Neural progenitor cell (in vitro differentiated cells): Measurements from ENCODE around the gene PPP1R16B. TPM values are rescaled to one million over a fixed set of nuclear protein-coding genes. Genes with fewer than 3 reads are reported as not detected.

Experiments used
- DNase-seq: peaks from one replicate; pipeline ENCODE4 v3.0.0-alpha.2; 2016; ENCODE audit warnings: low spot score
- H2AFZ ChIP-seq: fragments of 200-600 bp; sonication (generic); replicated peaks from 2 replicates; pipeline ENCODE4 v1.6.1; 2016; ENCODE audit warnings: antibody characterized with exemption
- H3F3A ChIP-seq: fragments of 200-600 bp; sonication (generic); 2 replicates; pipeline ENCODE4 v1.6.1; 2016; ENCODE audit warnings: antibody characterized with exemption, low read depth
- H3K27ac ChIP-seq: fragments of 200-600 bp; sonication (generic); 2 replicates; pipeline ENCODE4 v1.5.1; 2016; ENCODE audit warnings: mild to moderate bottlenecking
- H3K27me3 ChIP-seq: fragments of 200-600 bp; sonication (generic); 2 replicates; pipeline ENCODE4 v1.6.1; 2016; ENCODE audit warnings: mild to moderate bottlenecking, moderate library complexity
- H3K36me3 ChIP-seq: fragments of 200-600 bp; sonication (generic); 2 replicates; pipeline ENCODE4 v1.5.1; 2016
- H3K4me1 ChIP-seq: fragments of 200-600 bp; sonication (generic); 2 replicates; pipeline ENCODE4 v1.6.1; 2016; ENCODE audit warnings: mixed run types
- H3K4me2 ChIP-seq: fragments of 200-600 bp; sonication (generic); 2 replicates; pipeline ENCODE4 v1.6.1; 2016
- H3K4me3 ChIP-seq: fragments of 200-600 bp; sonication (generic); 2 replicates; pipeline ENCODE4 v1.5.1; 2016
- H3K79me2 ChIP-seq: fragments of 200-600 bp; sonication (generic); 2 replicates; pipeline ENCODE4 v1.6.1; 2016; ENCODE audit warnings: low read depth
- H3K9ac ChIP-seq: fragments of 200-600 bp; sonication (generic); 2 replicates; pipeline ENCODE4 v1.6.1; 2016
- H3K9me3 ChIP-seq: fragments of 200-600 bp; sonication (generic); 2 replicates; pipeline ENCODE4 v1.5.1; 2016; ENCODE audit warnings: low read depth
- H4K20me1 ChIP-seq: fragments of 200-600 bp; sonication (generic); 2 replicates; pipeline ENCODE4 v1.6.1; 2016; ENCODE audit warnings: low read depth
- H3K27ac Mint-ChIP-seq: 3 replicates; pipeline ENCODE4 v1.8.0; 2021; ENCODE audit warnings: mixed read lengths
- H3K27me3 Mint-ChIP-seq: 2 replicates; pipeline ENCODE4 v1.8.0; 2022; ENCODE audit warnings: low read depth, mild to moderate bottlenecking, inconsistent platforms, moderate library complexity, mixed read lengths; ENCODE audit not compliant: insufficient read depth
- H3K36me3 Mint-ChIP-seq: 3 replicates; pipeline ENCODE4 v1.8.0; 2021; ENCODE audit warnings: mixed read lengths
- H3K4me1 Mint-ChIP-seq: 3 replicates; pipeline ENCODE4 v1.8.0; 2021; ENCODE audit warnings: mixed read lengths
- H3K4me3 Mint-ChIP-seq: 3 replicates; pipeline ENCODE4 v1.8.0; 2021; ENCODE audit warnings: mild to moderate bottlenecking, moderate library complexity, mixed read lengths
- H3K9me3 Mint-ChIP-seq: 3 replicates; pipeline ENCODE4 v1.8.0; 2020; ENCODE audit warnings: mixed read lengths
- EZH2 ChIP-seq: fragments of 200-600 bp; sonication (generic); IDR thresholded peaks from 2 replicates; pipeline ENCODE4 v1.6.1; 2017; ENCODE audit warnings: antibody characterized with exemption, mild to moderate bottlenecking, moderate library complexity
- EZH2phosphoT487 ChIP-seq: fragments of 200-600 bp; sonication (generic); IDR thresholded peaks from 2 replicates; pipeline ENCODE4 v1.6.1; 2017; ENCODE audit warnings: antibody characterized with exemption
- total RNA-seq: library from RNA; depleted of rRNA; stranded (reverse); fragments of >200 nt; gene quantifications from 2 replicates; pipeline ENCODE4 v1.2.3, GENCODE V29; 2015; ENCODE audit warnings: low replicate concordance
- TF ChIP-seq, protein P1 (sequence below): fragments of 200-600 bp; sonication (generic); IDR thresholded peaks from 2 replicates; pipeline ENCODE4 v1.5.1; 2017; ENCODE audit warnings: antibody characterized with exemption, mild to moderate bottlenecking

PPP1R16B gene
- total RNA-seq, 1 donor from 2014 or later = 0.95 TPM

DNA sequence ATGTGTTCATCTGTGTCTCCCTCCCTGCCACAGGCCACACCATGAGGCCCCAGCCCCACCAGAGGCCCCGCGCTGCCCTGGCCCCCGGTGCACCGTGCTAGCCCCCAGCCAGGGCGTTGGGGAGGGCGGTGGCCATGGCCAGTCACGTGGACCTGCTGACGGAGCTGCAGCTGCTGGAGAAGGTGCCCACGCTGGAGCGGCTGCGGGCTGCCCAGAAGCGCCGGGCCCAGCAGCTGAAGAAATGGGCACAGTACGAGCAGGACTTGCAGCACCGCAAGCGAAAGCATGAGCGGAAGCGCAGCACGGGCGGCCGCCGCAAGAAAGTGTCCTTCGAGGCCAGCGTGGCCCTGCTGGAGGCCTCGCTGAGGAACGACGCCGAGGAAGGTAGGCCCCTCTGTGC lies 30.3 kb downstream of the PPP1R16B start:
- no peaks in the 10 kb centered on the region for H3F3A ChIP-seq
- H3K4me3 Mint-ChIP-seq = no peak overlapping the region
- H3K4me1 Mint-ChIP-seq = no peaks in the 10 kb centered on the region
- H3K27ac ChIP-seq = no peak overlapping the region
- DNase-seq = no peak
- no peaks in the 10 kb centered on the region for H3K36me3 Mint-ChIP-seq
- H3K27ac Mint-ChIP-seq = no peak overlapping the region
- H3K79me2 ChIP-seq = no peaks in the 10 kb centered on the region
- no peaks in the 10 kb centered on the region for H3K36me3 ChIP-seq
- H3K9me3 ChIP-seq = no peaks in the 10 kb centered on the region
- no peak for TF ChIP-seq EZH2
- TF ChIP-seq EZH2phosphoT487 = no peak
- TF ChIP-seq, protein P1, sequence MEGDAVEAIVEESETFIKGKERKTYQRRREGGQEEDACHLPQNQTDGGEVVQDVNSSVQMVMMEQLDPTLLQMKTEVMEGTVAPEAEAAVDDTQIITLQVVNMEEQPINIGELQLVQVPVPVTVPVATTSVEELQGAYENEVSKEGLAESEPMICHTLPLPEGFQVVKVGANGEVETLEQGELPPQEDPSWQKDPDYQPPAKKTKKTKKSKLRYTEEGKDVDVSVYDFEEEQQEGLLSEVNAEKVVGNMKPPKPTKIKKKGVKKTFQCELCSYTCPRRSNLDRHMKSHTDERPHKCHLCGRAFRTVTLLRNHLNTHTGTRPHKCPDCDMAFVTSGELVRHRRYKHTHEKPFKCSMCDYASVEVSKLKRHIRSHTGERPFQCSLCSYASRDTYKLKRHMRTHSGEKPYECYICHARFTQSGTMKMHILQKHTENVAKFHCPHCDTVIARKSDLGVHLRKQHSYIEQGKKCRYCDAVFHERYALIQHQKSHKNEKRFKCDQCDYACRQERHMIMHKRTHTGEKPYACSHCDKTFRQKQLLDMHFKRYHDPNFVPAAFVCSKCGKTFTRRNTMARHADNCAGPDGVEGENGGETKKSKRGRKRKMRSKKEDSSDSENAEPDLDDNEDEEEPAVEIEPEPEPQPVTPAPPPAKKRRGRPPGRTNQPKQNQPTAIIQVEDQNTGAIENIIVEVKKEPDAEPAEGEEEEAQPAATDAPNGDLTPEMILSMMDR = no peak
- H3K4me1 ChIP-seq = no peaks in the 10 kb centered on the region
- H3K27me3 Mint-ChIP-seq = peaks cover 3% of the 10 kb centered on the region
- no peak overlapping the region for H3K4me3 ChIP-seq
- no peak overlapping the region for H2AFZ ChIP-seq
- no peak overlapping the region for H3K9ac ChIP-seq
- no peaks in the 10 kb centered on the region for H3K27me3 ChIP-seq
- H3K9me3 Mint-ChIP-seq = no peaks in the 10 kb centered on the region
- H4K20me1 ChIP-seq = no peaks in the 10 kb centered on the region
- no peak overlapping the region for H3K4me2 ChIP-seq

DNA sequence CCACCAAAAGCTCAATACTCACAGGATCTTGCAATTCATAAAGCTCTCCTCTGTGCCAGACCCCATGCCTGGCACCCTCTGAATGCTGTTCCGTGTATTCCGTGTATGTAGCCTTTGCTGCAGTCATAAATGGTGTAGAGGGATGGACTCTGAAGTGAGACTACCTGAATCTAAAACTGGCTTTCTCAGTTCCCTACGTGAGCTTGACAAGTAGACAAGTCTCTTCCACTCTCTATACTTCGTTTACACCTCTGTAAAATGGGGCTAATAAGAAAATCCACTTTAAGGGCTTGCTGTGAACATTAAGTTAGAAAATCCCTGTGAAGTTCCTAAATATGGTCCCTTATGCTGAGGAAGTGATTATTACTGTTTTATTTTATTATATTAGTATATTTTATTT lies 31.5 kb downstream of the PPP1R16B start:
- Histone ChIP-seq H3K4me1 (no peaks in the 10 kb centered on the region), H3K9ac (no peak overlapping the region), H2AFZ (no peak overlapping the region), H4K20me1 (no peaks in the 10 kb centered on the region), H3K27ac (no peak overlapping the region), H3K4me3 (no peak overlapping the region), H3K36me3 (no peaks in the 10 kb centered on the region), H3K27me3 (no peaks in the 10 kb centered on the region), H3F3A (no peaks in the 10 kb centered on the region), H3K9me3 (no peaks in the 10 kb centered on the region), H3K79me2 (no peaks in the 10 kb centered on the region), H3K4me2 (no peak overlapping the region)
- H3K27ac Mint-ChIP-seq = no peak overlapping the region
- H3K36me3 Mint-ChIP-seq = no peaks in the 10 kb centered on the region
- no peak overlapping the region for H3K4me3 Mint-ChIP-seq
- DNase-seq = no peak
- no peaks in the 10 kb centered on the region for H3K9me3 Mint-ChIP-seq
- peaks cover 3% of the 10 kb centered on the region for H3K27me3 Mint-ChIP-seq
- TF ChIP-seq, protein P1 = no peak
- no peak for TF ChIP-seq EZH2phosphoT487
- no peak for TF ChIP-seq EZH2
- H3K4me1 Mint-ChIP-seq = no peaks in the 10 kb centered on the region

DNA sequence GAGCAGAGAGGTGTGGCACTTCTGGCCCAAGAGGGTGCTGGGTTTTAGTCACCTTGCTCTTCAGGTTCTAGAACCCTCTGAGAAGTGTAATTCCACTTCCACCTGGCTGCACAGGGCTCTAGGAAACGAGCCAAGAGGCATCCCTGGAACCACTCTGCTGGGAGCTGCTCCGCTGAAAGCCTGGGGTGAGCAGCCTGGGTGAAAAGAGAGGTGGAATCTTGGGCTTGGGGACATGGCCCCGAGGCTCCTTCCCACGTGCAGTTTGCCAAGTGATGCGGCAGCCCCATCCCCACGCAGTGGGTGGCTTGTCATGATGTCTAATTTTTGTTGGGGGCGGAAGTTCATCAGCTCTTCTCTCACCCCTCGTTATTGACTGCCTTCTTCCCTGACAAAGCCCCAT lies 32.8 kb downstream of the PPP1R16B start:
- H3K9ac ChIP-seq = no peak overlapping the region

More for the DNA sequence above, 32.8 kb downstream of the PPP1R16B start:
- Histone ChIP-seq H3F3A (no peaks in the 10 kb centered on the region), H3K4me2 (no peak overlapping the region), H2AFZ (no peak overlapping the region), H3K27ac (no peak overlapping the region), H4K20me1 (no peaks in the 10 kb centered on the region), H3K79me2 (no peaks in the 10 kb centered on the region), H3K9me3 (no peaks in the 10 kb centered on the region), H3K4me1 (no peaks in the 10 kb centered on the region), H3K4me3 (no peak overlapping the region), H3K36me3 (no peaks in the 10 kb centered on the region), H3K27me3 (no peaks in the 10 kb centered on the region)
- Mint-ChIP-seq H3K27me3 (peaks cover 3% of the 10 kb centered on the region), H3K27ac (no peak overlapping the region), H3K4me1 (no peaks in the 10 kb centered on the region), H3K4me3 (no peak overlapping the region), H3K36me3 (no peaks in the 10 kb centered on the region), H3K9me3 (no peaks in the 10 kb centered on the region)
- no peak for TF ChIP-seq EZH2phosphoT487
- no peak for TF ChIP-seq EZH2
- TF ChIP-seq, protein P1 = no peak
- DNase-seq = no peak
